Astrocyte of the cerebellum (primary cell): Measurements from ENCODE around the gene JMJD8.

ENCODE experiments used
- DNase-seq: peaks from one replicate; pipeline ENCODE4 v3.0.0-alpha.2; 2011; ENCODE audit warnings: low read depth
- H3K4me3 ChIP-seq: 2 replicates; pipeline ENCODE4 v1.5.1; 2011; ENCODE audit warnings: mild to moderate bottlenecking, low read depth, low read length, moderate library complexity
- CTCF ChIP-seq: IDR thresholded peaks from 2 replicates; pipeline ENCODE4 v1.5.1; 2012; ENCODE audit warnings: low read length, low read depth, moderate library complexity, mild to moderate bottlenecking; ENCODE audit errors: missing control alignments
- in situ Hi-C: cut with HindIII; loops from 2 replicates; pipeline ENCODE4 v1.10.0; 2017; ENCODE audit warnings: low sequenced_read_pairs

The JMJD8 gene

GRCh38 chr16:687499-687898, 3.4 kb upstream of the JMJD8 start:
- in situ Hi-C loops = no loop called here
- no peak overlapping the region for H3K4me3 ChIP-seq
- no peak for DNase-seq
- no peak for TF ChIP-seq CTCF

- no peak overlapping the region for H3K4me3 ChIP-seq
- in situ Hi-C loops = no loop called here
- TF ChIP-seq CTCF = no peak
- DNase-seq = no peak
Measured at GRCh38 chr16:686459-687260, 2.5 kb upstream of the JMJD8 start.

GRCh38 chr16:685967-686366, 1.8 kb upstream of the JMJD8 start:
- in situ Hi-C loops = no loop called here
- DNase-seq = no peak
- peak; percentile 47 for TF ChIP-seq CTCF
- no peak overlapping the region for H3K4me3 ChIP-seq

GRCh38 chr16:684961-685696, 995 bp upstream of the JMJD8 start:
- TF ChIP-seq CTCF = no peak
- in situ Hi-C loops = no loop called here

GRCh38 chr16:683396-684070, 601 bp downstream of the JMJD8 start:
- no peak for TF ChIP-seq CTCF
- DNase-seq = no peak
- in situ Hi-C loops = no loop called here
- H3K4me3 ChIP-seq = peak overlapping the region; percentile 55

More at GRCh38 chr16:684961-685696, 995 bp upstream of the JMJD8 start:
- no peak overlapping the region for H3K4me3 ChIP-seq
- no peak for DNase-seq
